Uterus (tissue), 4 donors: ENCODE data around the gene IL23R. TPM values are rescaled to one million over a fixed set of nuclear protein-coding genes. Genes with fewer than 3 reads are reported as not detected.

Source experiments
- DNase-seq, 2 donors: peaks; one replicate each; pipeline ENCODE4 v3.0.0-alpha.2; 2019 to 2020
- H3K27ac ChIP-seq, 2 donors: fragments of 200-600 bp; sonication (generic); 1 replicate in 1 of 2; 2 replicates in 1 of 2; pipeline ENCODE4 v1.5.1; 2016 to 2018
- H3K27me3 ChIP-seq, 2 donors: fragments of 200-600 bp; sonication (generic); one replicate each; pipeline ENCODE4 v1.5.1; 2018 to 2019; ENCODE audit warnings: control low read depth in 1 of 2
- H3K36me3 ChIP-seq, 2 donors: fragments of 200-600 bp; sonication (generic); one replicate each; pipeline ENCODE4 v1.5.1; 2019; ENCODE audit warnings: control low read depth in 1 of 2
- H3K4me1 ChIP-seq, 2 donors: fragments of 200-600 bp; sonication (generic); one replicate each; pipeline ENCODE4 v1.5.1; 2018 to 2019; ENCODE audit warnings: control low read depth in 1 of 2
- H3K4me3 ChIP-seq, 2 donors: fragments of 200-600 bp; sonication (generic); 1 replicate in 1 of 2; 2 replicates in 1 of 2; pipeline ENCODE4 v1.5.1; 2018 to 2019; ENCODE audit warnings: mild to moderate bottlenecking in 1 of 2
- H3K9me3 ChIP-seq, 2 donors: fragments of 200-600 bp; sonication (generic); one replicate each; pipeline ENCODE4 v1.5.1; 2019; ENCODE audit warnings: control low read depth in 1 of 2
- POLR2A ChIP-seq, 2 donors: fragments of 450-650 bp; IDR thresholded peaks; one replicate each; pipeline ENCODE4 v1.6.1; 2016; ENCODE audit warnings: antibody characterized with exemption in 2 of 2, mild to moderate bottlenecking in 1 of 2, moderate library complexity in 1 of 2
- intact Hi-C: fragments of 100-400 bp; cut with DNase I; formaldehyde crosslinking; loops from one replicate; pipeline ENCODE4 v1.15.1; 2023; ENCODE audit warnings: low total_unique reads
- total RNA-seq, 4 donors: library from RNA; depleted of rRNA in 3 of 4; stranded (reverse); fragments of >200 nt in 3 of 4; gene quantifications; one replicate each; pipeline versions ENCODE4 v1.1.0 to v1.2.4, GENCODE V29; 2014 to 2023
- TF ChIP-seq, protein P1 (sequence below), 4 experiments: fragments of 200-600 bp in 2 of 4; fragments of 450-650 bp in 2 of 4; sonication (generic) in 2 of 4; IDR thresholded peaks; one replicate each; pipeline ENCODE4 v1.5.1; 2016 to 2019; ENCODE audit warnings: antibody characterized with exemption in 4 of 4, mild to moderate bottlenecking in 2 of 4, moderate library complexity in 1 of 4
- donor health status: DM: yes; HTN: yes; CAD: no.

The IL23R gene
- total RNA-seq, 4 donors from 2014 or later: 0.21 TPM; not detected in 3

DNA sequence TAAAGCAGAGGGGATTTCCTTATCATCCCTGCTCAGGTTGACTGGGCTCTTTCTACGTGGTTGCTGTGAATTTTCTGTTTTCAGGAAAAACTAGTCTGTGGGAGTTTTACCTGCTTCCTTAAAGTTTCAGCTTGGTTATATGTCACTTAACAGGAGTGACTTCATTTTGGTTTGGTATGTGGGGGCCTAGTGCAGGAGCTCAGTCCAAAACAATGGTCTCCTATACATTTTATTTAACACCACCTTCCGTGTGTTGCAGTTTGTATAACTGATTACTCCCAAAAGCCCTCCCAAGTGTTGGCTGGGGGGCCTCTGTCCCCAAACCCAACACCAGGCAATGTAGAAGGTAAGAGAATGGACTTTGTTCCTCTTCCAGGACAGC, 5.3 kb downstream of the IL23R start:
- Histone ChIP-seq H3K27me3 (no peaks in the 10 kb centered on the region), H3K4me3 (no peak overlapping the region), H3K9me3 (no peaks in the 10 kb centered on the region), H3K36me3 (no peaks in the 10 kb centered on the region), H3K4me1 (no peaks in the 10 kb centered on the region), H3K27ac (no peak overlapping the region)
- TF ChIP-seq, protein P1, sequence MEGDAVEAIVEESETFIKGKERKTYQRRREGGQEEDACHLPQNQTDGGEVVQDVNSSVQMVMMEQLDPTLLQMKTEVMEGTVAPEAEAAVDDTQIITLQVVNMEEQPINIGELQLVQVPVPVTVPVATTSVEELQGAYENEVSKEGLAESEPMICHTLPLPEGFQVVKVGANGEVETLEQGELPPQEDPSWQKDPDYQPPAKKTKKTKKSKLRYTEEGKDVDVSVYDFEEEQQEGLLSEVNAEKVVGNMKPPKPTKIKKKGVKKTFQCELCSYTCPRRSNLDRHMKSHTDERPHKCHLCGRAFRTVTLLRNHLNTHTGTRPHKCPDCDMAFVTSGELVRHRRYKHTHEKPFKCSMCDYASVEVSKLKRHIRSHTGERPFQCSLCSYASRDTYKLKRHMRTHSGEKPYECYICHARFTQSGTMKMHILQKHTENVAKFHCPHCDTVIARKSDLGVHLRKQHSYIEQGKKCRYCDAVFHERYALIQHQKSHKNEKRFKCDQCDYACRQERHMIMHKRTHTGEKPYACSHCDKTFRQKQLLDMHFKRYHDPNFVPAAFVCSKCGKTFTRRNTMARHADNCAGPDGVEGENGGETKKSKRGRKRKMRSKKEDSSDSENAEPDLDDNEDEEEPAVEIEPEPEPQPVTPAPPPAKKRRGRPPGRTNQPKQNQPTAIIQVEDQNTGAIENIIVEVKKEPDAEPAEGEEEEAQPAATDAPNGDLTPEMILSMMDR (IDR thresholded peaks at IDR 0.05): no peak
- DNase-seq: no peak
- intact Hi-C loops: no loop called here

DNA sequence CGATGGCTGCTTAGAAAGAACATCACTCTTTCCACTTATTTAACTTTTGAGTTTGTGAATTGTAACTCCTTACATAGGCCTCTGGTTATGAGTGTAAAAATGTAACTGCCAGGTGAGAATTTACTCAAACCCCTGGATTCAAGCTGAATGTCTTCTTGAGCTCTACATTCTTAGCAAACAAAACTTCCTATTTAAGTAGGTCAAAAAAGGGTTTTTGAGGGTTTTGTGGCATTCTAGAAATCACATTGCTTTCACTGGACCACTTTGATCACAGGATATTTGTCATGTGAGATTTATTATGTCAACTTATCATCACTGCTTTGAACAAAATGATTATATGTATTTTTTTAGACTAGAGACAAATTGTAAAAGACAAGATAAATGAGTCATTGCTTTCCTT, 5.7 kb downstream of the IL23R start:
- TF ChIP-seq, protein P1 (IDR thresholded peaks at IDR 0.05): no peak
- TF ChIP-seq POLR2A (IDR thresholded peaks at IDR 0.05): no peak
- Histone ChIP-seq H3K4me1 (no peaks in the 10 kb centered on the region), H3K9me3 (no peaks in the 10 kb centered on the region), H3K27me3 (no peaks in the 10 kb centered on the region), H3K4me3 (no peak overlapping the region), H3K27ac (no peak overlapping the region), H3K36me3 (no peaks in the 10 kb centered on the region)
- intact Hi-C loops: no loop called here
- no peak for DNase-seq

DNA sequence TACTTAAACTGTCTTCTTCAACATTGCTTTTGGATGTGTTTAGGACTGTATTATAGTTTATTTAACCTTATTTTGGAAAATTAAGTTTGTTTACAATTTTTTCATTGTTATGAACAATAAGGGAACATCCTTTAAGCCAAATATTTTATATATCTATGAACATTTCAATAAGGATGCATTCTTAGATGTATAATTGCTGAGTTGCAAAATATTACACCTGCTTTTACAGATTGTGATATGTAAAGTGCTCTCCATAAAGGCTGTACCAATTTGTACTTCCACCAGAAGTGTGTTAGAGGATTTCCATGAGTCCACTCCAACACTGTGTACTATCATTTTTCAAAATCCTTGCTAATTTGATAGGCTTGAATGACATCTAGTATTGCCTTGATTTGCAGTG, 7.7 kb downstream of the IL23R start:
- intact Hi-C loops: no loop called here
- no peak overlapping the region for H3K27ac ChIP-seq
- H3K4me3 ChIP-seq: no peak overlapping the region
- no peaks in the 10 kb centered on the region for H3K27me3 ChIP-seq
- no peaks in the 10 kb centered on the region for H3K36me3 ChIP-seq
- DNase-seq: no peak
- no peaks in the 10 kb centered on the region for H3K4me1 ChIP-seq
- H3K9me3 ChIP-seq: no peaks in the 10 kb centered on the region
- TF ChIP-seq, protein P1 (IDR thresholded peaks at IDR 0.05): no peak
- TF ChIP-seq POLR2A (IDR thresholded peaks at IDR 0.05): no peak

DNA sequence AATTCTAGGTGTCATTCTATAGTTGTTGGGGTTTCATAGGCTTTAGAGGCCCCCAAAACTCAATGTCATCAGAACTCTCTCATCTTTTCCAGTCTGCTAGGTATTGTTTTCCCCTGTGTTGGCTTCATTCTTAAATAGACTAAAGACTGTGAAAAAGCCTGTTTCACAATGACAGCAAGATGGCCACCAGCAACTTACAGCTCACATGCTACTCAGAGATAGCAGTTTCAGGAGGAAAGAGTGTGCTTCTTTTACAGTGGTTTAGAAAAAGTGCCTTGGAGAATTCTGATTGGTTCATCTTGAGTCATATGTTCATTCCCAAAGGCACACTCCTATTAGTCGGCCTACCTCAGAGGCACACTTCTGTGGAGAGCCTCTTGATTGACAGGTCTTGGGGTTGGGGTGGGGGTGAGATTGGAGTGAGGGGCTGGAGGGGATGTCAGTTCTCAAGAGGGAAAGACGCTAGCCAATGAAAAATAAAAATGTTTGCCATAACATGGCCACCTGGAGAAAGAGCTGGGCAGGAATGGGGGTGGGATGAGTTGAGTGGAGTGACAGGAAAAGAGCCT, 8.5 kb downstream of the IL23R start:
- intact Hi-C loops: no loop called here
- no peak for TF ChIP-seq POLR2A (IDR thresholded peaks at IDR 0.05)
- TF ChIP-seq, protein P1 (IDR thresholded peaks at IDR 0.05): no peak
- Histone ChIP-seq H3K27me3 (no peaks in the 10 kb centered on the region), H3K9me3 (no peaks in the 10 kb centered on the region), H3K4me1 (no peaks in the 10 kb centered on the region), H3K36me3 (no peaks in the 10 kb centered on the region), H3K27ac (no peak overlapping the region), H3K4me3 (no peak overlapping the region)
- DNase-seq: no peak

DNA sequence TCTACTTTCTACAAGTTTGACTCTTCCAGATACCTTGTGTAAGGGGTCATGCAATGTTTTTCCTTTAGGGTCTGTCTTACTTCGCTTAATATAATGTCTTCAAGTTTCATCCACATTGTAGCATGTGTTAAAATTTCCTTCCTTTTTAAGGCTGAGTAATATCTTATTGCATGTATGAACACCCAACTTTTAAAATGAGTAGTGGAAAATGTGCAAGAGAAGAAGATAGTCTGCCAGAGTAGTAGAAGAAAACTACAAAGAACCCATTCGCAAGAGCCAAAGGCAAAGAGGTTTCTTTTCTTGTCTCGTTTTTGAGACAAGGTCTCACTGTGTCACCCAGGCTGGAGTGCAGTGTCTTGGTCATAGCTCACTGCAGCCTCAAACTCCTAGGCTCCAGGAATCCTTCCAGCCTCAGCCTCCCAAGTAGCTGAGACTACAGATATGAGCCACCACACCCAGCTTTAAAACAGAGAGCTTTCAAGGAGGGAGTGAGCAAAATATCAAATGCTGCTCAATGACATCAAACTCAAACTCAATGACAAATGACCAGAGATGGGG, 9.4 kb downstream of the IL23R start:
- no peak overlapping the region for H3K27ac ChIP-seq
- DNase-seq: no peak
- TF ChIP-seq POLR2A (IDR thresholded peaks at IDR 0.05): no peak
- TF ChIP-seq, protein P1 (IDR thresholded peaks at IDR 0.05): no peak
- no peak overlapping the region for H3K4me3 ChIP-seq
- H3K9me3 ChIP-seq: no peaks in the 10 kb centered on the region
- no peaks in the 10 kb centered on the region for H3K4me1 ChIP-seq
- H3K36me3 ChIP-seq: no peaks in the 10 kb centered on the region
- intact Hi-C loops: no loop called here
- no peaks in the 10 kb centered on the region for H3K27me3 ChIP-seq
